GM10266 (cell line): ENCODE results near the gene WNK2.

ENCODE experiments used
- DNase-seq: peaks from one replicate; pipeline ENCODE4 v3.0.0; 2012; ENCODE audit errors: extremely low spot score
- TF ChIP-seq, protein P1 (sequence below): IDR thresholded peaks from 2 replicates; pipeline ENCODE4 v1.5.1; 2012; ENCODE audit warnings: mild to moderate bottlenecking, low read depth; ENCODE audit not compliant: control insufficient read depth, insufficient read depth; ENCODE audit errors: missing control alignments

Gene WNK2

DNA sequence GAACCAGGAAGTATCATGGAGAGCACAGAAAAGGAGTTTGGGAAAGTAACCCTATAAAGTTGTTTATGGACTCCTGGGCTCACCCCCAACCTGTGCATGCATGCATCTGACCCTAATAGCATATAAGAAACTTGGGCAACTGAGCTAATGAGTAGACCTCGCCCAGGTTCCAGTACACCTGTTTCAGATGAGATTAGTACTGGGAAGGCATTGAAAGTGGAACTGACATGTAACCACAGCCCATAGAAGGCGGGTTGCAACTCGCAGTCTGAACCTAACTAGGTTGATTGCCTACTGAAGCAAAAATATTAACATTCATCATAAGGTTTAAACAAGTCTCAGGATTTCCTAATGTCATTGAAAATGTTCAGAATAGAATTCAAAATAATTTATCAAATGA lies 87.0 kb downstream of the WNK2 start:
- TF ChIP-seq, protein P1, sequence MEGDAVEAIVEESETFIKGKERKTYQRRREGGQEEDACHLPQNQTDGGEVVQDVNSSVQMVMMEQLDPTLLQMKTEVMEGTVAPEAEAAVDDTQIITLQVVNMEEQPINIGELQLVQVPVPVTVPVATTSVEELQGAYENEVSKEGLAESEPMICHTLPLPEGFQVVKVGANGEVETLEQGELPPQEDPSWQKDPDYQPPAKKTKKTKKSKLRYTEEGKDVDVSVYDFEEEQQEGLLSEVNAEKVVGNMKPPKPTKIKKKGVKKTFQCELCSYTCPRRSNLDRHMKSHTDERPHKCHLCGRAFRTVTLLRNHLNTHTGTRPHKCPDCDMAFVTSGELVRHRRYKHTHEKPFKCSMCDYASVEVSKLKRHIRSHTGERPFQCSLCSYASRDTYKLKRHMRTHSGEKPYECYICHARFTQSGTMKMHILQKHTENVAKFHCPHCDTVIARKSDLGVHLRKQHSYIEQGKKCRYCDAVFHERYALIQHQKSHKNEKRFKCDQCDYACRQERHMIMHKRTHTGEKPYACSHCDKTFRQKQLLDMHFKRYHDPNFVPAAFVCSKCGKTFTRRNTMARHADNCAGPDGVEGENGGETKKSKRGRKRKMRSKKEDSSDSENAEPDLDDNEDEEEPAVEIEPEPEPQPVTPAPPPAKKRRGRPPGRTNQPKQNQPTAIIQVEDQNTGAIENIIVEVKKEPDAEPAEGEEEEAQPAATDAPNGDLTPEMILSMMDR = no peak
- DNase-seq = peak; percentile 12

DNA sequence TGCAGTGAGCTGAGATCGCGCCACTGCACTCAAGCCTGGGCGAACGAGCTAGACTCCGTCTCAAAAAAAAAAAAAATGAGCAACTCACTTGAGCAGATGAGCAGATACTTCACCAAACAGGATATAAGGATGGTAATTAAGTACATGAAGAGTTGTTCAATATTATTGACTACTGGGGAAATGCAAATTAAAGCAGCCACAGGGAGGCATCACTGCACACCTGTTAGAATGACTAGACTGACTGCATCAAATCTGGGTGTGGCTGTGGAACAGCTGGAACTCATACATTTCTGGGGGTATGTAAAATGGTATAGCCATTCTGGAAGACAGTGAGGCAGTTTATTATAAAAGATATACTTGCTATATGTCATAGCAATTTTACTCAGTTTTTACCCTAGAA lies 93.0 kb downstream of the WNK2 start:
- TF ChIP-seq, protein P1 = no peak
- DNase-seq = no peak

DNA sequence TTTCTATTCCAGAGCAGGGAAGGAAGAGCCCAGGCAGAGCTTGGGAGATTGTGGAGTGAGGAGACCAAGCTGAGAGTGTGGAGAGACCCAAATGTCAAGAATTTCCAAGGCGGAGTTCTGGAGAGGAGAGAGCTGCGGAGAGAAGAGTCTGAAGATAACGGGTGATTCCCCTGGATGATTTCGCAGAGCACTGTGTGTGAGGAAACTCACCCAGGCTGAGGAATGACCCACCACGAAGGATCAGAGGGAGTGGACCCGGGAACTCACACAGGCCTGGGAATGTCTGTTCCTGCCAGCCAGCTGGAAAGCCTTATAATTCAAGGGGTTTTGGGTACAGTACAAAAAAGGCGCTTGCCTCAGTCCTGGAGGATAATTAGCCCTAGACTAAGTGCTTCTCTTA lies 94.2 kb downstream of the WNK2 start:
- TF ChIP-seq, protein P1 = no peak
- no peak for DNase-seq

DNA sequence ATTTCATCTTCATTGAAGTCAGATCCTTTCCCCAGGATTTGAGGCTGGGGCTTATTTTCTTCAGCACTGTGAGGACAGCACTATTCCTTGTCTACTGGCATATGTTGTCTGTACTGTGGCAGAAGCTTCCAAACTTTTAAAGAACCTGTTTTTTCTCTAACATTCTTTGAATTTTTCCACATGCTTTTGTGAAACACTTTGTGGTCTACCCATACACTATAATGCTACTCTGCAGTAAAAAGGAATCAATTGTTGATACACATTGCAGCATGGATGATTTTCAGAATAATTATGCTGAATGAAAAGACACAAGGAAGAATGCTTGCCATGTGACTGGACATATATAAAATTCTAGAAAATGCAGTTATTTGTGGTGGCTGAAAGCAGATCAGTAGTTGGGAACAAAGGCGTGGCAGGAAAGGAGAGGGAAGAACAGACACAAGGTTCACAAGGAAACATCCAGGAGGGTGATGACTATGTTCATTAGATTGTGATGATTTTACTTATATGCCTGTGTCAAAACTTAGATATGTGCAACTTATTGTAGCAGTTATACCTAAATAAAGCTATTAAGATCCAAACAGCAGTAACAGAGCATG lies 96.8 kb downstream of the WNK2 start:
- TF ChIP-seq, protein P1 = no peak

DNA sequence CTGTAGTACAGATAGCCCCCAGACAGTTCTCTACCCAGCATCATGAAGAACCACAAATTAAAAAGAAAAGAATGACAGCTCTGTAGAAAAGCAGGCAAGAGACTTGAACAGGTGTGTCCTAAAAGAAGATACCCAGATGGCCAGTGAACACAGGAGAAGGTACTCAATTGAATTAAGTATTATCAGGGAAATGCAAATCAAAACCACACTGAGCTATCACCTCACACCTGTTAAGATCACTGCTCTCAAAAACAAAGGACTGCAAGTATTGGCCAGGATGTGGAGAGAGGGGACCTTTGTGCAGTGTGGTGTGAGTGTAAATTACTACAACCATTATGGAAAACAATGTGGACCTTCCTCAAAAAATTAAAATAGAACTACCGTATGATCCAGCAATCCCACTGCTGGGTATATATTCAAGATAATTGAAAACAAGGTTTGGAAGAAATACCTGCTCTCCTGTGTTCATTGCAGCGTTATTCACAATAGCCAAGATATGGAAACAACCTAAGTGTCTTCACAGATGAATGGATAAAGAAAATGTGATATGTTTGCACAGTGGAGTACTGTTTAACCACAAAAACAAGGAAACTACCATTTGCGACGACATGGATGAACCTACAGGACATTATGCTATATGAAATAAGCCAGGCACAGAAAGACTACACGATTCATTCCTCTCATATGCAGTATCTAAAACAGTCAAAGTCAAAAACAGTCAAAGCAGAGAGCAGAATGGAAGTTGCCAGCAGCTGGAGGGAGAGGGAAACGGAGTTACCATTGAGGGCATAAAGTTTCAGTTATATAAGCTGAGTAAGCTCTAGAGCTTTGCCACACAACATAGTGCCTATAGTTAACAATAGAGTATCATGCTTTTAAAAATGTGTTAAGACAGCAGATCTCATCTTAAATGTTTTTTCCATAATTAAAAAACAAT lies 102.6 kb downstream of the WNK2 start:
- TF ChIP-seq, protein P1 = no peak
- no peak for DNase-seq

More for the DNA sequence above, 96.8 kb downstream of the WNK2 start:
- no peak for DNase-seq

DNA sequence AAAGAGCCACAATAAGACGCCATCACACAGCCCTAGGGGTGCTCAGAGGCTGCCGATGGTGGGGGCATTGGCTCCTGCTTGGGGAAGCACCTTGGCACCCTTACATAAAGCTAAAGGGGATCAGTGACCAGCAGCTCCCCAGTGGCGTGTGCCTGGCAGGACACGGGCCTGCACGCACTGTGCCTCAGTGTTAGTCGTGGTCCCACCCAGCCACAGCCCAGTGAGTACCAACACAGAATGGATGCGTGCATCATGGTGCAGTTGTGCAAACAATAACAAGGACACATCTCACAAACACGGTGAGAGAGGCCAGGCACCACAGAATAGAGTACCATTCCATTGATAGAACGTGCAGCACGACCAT lies 103.2 kb downstream of the WNK2 start:
- TF ChIP-seq, protein P1 = no peak
- DNase-seq = no peak

DNA sequence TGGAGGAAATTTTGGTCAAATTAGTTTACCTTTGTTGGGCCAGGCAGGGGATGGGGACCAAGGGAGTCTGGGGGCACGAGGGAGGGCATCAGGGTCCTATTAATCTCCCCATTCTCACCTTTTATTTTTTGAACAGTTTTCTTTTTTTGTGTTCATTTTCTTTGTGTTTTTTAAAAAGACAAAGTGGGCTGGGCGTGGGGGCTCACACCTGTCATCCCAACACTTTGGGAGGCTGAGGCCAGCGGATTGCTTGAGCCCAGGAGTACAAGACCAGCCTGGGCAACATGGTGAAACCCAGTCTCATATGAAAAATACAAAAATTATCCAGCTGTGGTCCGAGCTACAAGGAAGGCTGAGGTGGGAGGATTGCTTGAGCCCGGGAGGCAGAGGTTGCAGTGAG lies 103.7 kb downstream of the WNK2 start:
- DNase-seq = no peak
- TF ChIP-seq, protein P1 = no peak
